ENCODE data around the gene TPRA1.

DNA sequence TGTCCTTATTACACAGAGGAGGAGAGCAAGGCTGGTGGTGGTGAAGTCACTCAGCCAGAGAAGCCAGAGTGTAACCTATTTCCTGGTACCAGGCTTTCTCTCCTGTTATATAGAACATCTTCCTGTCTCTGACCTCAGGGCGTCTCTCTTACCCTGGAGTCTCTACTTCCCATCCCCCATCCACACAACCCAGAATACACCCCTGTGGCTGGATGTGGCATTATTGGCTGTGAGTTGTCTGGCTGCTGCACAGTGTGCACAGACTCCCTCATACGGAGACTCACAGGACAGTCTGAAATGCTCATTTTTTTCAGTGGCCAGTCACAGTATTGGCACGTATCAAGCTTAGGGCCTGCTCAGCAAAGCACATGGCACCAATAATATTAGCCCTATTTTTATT, 47.0 kb upstream of the TPRA1 start:
- TF ChIP-seq CTCF (conservative IDR thresholded peaks at IDR 0.05; ENCODE audit: low read depth, low read length) (no peak), MXI1 (IDR thresholded peaks at IDR 0.05; ENCODE audit: borderline replicate concordance, low read depth, low read length) (no peak), BHLHE40 (IDR thresholded peaks at IDR 0.05; ENCODE audit: low read depth, low read length) (no peak)
